ENCODE results near the gene EIF4E.

DNA sequence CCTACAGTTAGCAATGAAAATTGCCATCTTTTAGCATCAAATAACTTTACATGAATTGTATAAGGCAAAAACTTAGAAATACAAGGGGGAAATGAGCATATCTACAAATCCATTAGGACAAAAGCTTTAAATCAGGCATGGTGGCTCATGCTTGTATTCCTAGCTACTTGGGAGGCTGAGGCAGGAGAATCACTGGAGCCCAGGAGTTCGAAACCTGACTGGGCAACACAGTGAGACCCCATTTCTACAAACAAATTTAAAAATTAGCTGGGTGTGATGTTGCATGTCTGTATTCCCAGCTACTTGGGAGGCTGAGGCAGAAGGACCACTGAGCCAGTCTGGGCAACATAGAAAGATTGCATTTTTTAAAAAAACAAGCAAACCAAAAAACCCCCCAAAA is 61.3 kb downstream of the EIF4E start:
- TF ChIP-seq, protein P1, sequence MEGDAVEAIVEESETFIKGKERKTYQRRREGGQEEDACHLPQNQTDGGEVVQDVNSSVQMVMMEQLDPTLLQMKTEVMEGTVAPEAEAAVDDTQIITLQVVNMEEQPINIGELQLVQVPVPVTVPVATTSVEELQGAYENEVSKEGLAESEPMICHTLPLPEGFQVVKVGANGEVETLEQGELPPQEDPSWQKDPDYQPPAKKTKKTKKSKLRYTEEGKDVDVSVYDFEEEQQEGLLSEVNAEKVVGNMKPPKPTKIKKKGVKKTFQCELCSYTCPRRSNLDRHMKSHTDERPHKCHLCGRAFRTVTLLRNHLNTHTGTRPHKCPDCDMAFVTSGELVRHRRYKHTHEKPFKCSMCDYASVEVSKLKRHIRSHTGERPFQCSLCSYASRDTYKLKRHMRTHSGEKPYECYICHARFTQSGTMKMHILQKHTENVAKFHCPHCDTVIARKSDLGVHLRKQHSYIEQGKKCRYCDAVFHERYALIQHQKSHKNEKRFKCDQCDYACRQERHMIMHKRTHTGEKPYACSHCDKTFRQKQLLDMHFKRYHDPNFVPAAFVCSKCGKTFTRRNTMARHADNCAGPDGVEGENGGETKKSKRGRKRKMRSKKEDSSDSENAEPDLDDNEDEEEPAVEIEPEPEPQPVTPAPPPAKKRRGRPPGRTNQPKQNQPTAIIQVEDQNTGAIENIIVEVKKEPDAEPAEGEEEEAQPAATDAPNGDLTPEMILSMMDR (conservative IDR thresholded peaks at IDR 0.05; ENCODE audit: low read length): no peak
- no peak for TF ChIP-seq EZH2phosphoT487 (IDR thresholded peaks at IDR 0.05; ENCODE audit: borderline replicate concordance)
